ENCODE results near the gene PHTF2.

- no peak for TF ChIP-seq L3MBTL2 (conservative IDR thresholded peaks at IDR 0.05)
- TF ChIP-seq FOXM1 (IDR thresholded peaks at IDR 0.05; ENCODE audit: borderline replicate concordance): no peak
- TF ChIP-seq ZNF384 (IDR thresholded peaks at IDR 0.05): no peak
- TF ChIP-seq TARDBP (IDR thresholded peaks at IDR 0.05): no peak
- TF ChIP-seq FOXA1 (IDR thresholded peaks at IDR 0.05): no peak
- no peak for TF ChIP-seq SP1 (IDR thresholded peaks at IDR 0.05)
These were observed 4.2 kb downstream of the PHTF2 start for GRCh38 chr7:77802557-77803405.

Data from HEK293T (cell line).